Upper lobe of left lung (tissue), 4 donors: ENCODE results near the gene TMEM121.
"Not testable (repeated sequence)": the region's sequence is repeated elsewhere in the genome, so short reads cannot be mapped to it uniquely, and the experiment has no call there.

Source experiments
- CTCF ChIP-seq, 6 experiments: fragments of 450-650 bp in 4 of 6; fragments of 200-600 bp in 2 of 6; sonication (generic) in 2 of 6; IDR thresholded peaks; one replicate each; pipeline ENCODE4 v1.5.1; 2016 to 2019; ENCODE audit warnings: antibody characterized with exemption in 6 of 6
- EP300 ChIP-seq, 4 donors: sonication (generic); formaldehyde crosslinking; IDR thresholded peaks; one replicate each; pipeline ENCODE4 v1.5.1; 2017; ENCODE audit warnings: antibody characterized with exemption in 4 of 4, control low read depth in 2 of 4
- POLR2A ChIP-seq, 4 donors: fragments of 450-650 bp; IDR thresholded peaks; one replicate each; pipeline ENCODE4 v1.5.1; 2016 to 2017; ENCODE audit warnings: antibody characterized with exemption in 4 of 4, mild to moderate bottlenecking in 2 of 4
- POLR2AphosphoS5 ChIP-seq, 2 donors: sonication (generic); formaldehyde crosslinking; IDR thresholded peaks; one replicate each; pipeline ENCODE4 v1.5.1; 2017; ENCODE audit warnings: antibody characterized with exemption in 2 of 2

DNA sequence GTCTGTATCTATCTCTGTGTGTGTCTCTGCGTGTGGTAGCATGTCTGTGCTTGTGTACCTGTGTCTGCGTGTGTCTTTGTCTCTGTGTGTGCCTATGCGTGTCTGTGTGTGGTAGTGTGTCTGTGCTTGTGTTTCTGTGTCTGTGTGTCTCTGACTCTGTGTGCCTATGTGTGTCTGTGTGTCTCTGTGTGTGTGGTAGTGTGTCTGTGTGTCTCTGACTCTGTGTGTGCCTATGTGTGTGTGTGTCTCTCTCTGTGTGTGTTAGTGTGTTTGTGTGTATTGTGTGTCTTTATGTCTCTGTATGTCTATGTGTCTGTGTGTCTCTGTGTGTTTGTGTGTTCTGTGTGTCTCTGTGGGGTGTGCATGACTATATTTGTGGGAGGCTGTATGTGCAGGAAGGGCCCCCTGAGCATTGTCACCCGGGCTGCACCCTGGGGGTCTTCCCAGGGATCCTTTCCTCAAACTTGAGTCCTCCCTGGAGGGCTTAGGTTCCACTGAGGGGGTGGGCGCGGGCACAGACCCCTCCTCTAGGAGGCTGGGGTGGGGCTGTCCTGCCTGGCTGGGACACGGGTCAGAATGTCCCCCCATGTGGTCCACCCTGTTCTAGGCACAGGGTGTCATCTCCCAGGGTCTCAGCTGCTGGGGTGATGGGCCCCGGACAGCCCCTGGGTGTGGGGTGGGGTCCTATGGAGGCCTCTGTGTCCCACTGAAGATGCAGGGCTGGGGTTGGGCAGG is 39.0 kb downstream of the TMEM121 start:
- TF ChIP-seq CTCF, POLR2A, EP300, POLR2AphosphoS5 (IDR thresholded peaks at IDR 0.05): not testable (repeated sequence)
